ENCODE data around the gene ADPRS.

ADPRS gene

GRCh38 chr1:36088577-36089392, at the start of gene ADPRS:
Gene ADPRS, plus strand, starts transcription at chr1:36088892. Its CDS starts 13 bp downstream, at chr1:36088905.
- peak; percentile 83 to 85 for DNase-seq (ENCODE audit: low read depth in 1 of 2, low spot score in 1 of 2)

GRCh38 chr1:36040238-36040637, 48.5 kb upstream of the ADPRS start:
- no peak for DNase-seq (ENCODE audit: low read depth in 1 of 2, low spot score in 1 of 2)

DNA sequence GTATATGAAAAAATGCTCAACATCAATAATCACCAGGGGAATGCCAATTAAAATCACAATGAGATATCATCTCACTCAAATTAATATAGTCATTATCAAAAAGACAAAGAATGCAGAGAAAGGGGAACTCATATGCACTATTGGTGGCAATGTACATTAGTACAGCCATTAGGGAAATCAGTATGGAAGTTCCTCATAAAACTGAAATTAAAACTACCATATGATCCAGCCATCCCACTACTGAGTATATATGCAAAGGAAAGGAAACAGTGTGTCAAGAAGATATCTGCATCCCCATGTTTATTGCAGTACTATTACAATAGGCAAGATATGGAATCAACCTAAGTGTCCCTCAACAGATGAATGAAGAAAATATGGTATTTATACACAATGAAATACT, 36.9 kb upstream of the ADPRS start:
- no peak for DNase-seq (ENCODE audit: low read depth in 1 of 2, low spot score in 1 of 2)

GRCh38 chr1:36053978-36054377, 34.7 kb upstream of the ADPRS start:
- no peak for DNase-seq (ENCODE audit: low read depth in 1 of 2, low spot score in 1 of 2)

- DNase-seq (ENCODE audit: low read depth in 1 of 2, low spot score in 1 of 2) = no peak
Measured at GRCh38 chr1:36055706-36056105, 33.0 kb upstream of the ADPRS start.

DNA sequence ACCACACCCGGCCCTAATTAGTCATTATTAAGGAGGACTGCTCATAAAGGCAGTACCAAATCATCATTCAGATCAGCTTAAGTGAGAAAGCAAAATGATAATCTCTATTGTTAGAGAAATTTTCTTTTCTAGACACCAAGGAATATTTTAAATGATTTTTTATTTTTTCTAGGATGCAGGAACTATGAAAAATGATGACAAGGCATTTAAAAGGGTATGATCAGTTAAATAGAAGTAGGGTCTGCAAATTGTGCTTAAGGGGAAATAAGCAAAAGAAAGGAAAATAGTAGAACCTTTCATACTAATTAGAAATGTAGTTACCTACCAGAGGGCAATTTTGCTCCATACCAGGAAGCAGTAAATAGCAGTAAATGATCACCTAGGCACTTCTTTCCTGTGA, 26.4 kb upstream of the ADPRS start:
- no peak for DNase-seq (ENCODE audit: low read depth in 1 of 2, low spot score in 1 of 2)

- no peak for DNase-seq (ENCODE audit: low read depth in 1 of 2, low spot score in 1 of 2)
Measured at GRCh38 chr1:36067871-36068270, 20.8 kb upstream of the ADPRS start.

- DNase-seq (ENCODE audit: low read depth in 1 of 2, low spot score in 1 of 2) = no peak
Measured at GRCh38 chr1:36068866-36069265, 19.8 kb upstream of the ADPRS start.

DNA sequence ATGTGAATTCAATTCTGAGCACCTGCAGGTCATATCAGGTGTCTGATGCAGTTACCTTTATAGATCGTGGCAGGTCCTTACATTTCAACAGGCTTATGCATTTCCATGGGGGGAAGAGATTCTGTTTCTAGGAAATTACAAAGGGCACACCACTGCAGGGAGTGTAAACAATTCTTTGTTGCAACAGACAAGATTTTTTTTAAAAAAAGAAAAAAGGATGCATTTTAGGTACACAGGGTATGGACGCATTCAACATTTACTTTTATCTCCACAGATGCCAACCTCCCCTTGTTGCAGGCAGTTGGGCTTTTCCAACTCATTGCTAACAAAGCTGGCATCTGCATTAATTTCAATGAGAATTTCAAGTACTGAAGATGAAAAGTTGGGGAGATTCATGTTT, 18.3 kb upstream of the ADPRS start:
- DNase-seq (ENCODE audit: low read depth in 1 of 2, low spot score in 1 of 2) = no peak

GRCh38 chr1:36076979-36077573, 11.6 kb upstream of the ADPRS start:
- no peak for DNase-seq (ENCODE audit: low read depth in 1 of 2, low spot score in 1 of 2)

- no peak for DNase-seq (ENCODE audit: low read depth in 1 of 2, low spot score in 1 of 2)
Measured at GRCh38 chr1:36080236-36080635, 8.5 kb upstream of the ADPRS start.

DNA sequence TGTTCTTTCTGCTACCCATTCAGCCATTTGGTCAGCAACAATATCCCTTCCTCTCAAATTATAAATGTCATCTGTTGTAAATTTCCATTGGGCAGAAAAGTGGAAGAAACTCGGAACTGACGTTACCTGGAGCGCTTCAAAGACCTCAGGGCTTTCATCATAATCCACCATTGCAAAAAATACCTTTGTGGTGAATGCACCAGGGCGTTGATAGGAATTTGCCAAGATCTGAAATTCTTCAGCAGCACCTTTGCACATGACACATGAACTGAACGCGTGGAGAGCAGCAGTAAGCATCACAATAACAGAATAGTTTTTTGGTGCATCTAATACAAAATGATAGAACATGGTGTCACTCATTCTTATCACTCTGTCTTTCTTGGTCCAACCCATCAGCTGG, 7.9 kb upstream of the ADPRS start:
- DNase-seq (ENCODE audit: low read depth in 1 of 2, low spot score in 1 of 2) = no peak

GRCh38 chr1:36081926-36082485, 6.7 kb upstream of the ADPRS start:
- no peak for DNase-seq (ENCODE audit: low read depth in 1 of 2, low spot score in 1 of 2)

- no peak for DNase-seq (ENCODE audit: low read depth in 1 of 2, low spot score in 1 of 2)
Measured at GRCh38 chr1:36083219-36083618, 5.5 kb upstream of the ADPRS start.

GRCh38 chr1:36083635-36084496, 4.8 kb upstream of the ADPRS start, which contains the start of gene TEKT2:
Gene TEKT2, plus strand, starts transcription at chr1:36084094. Its CDS starts 828 bp downstream, at chr1:36084922.
- no peak for DNase-seq (ENCODE audit: low read depth in 1 of 2, low spot score in 1 of 2)

GRCh38 chr1:36084497-36085115, 4.1 kb upstream of the ADPRS start:
- no peak for DNase-seq (ENCODE audit: low read depth in 1 of 2, low spot score in 1 of 2)

DNA sequence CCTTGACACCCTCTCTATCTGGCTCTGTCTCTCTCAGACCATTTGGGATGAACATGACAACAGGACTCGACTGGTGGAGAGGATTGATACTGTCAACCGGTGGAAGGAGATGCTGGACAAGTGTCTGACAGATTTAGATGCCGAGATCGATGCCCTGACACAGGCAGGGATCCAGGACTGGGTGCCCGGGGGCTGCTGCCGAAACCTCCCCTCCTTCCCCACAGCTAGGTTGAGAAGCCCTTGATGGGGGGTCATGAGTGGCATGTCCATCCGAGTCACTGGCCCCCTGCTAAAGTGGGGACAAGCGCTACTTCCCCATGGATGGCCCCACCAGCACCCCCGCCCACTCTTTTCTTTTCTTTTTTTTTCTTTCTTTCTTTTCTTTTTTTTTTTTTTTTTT, 3.6 kb upstream of the ADPRS start:
- DNase-seq (ENCODE audit: low read depth in 1 of 2, low spot score in 1 of 2) = no peak

DNA sequence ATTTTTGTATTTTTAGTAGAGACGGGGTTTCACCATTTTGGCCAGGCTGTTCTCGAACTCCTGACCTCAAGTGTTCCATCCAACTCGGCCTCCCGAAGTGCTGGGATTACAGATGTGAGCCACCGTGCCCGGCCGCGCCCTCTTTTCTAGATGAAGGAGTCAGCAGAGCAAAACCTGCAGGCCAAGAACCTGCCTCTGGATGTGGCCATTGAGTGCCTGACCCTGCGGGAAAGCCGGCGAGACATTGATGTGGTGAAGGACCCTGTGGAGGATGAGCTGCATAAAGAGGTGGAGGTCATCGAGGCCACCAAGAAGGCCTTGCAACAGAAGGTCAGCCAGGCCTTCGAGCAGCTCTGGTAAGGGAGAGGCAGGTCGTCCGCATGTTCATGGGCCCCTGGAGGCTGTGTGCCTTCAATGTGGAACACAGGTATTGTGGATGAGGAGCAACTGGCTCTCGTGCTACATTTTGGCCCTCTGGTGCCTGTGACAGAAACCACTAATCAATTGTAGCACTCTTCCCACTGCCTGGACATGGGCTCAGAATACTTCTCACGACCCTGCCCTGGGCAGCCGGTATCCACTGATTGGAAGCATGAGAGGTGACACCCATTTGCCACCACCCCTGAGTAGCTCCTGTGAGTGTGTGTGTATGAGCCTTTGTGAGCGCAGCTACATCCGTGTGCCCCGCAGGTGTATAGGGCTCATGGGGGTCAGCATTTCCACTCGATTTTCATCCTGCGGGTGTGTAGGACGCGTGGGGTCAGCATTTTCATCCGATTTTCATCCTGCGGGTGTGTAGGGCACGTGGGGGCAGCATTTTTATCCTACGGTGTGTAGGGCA, 2.8 kb upstream of the ADPRS start:
- no peak for DNase-seq (ENCODE audit: low read depth in 1 of 2, low spot score in 1 of 2)

- no peak for DNase-seq (ENCODE audit: low read depth in 1 of 2, low spot score in 1 of 2)
Measured at GRCh38 chr1:36086529-36087232, 2.0 kb upstream of the ADPRS start.

All from stimulated activated CD4-positive, alpha-beta T cell treated with anti-CD3 and anti-CD28 coated beads, Interleukin-15, amount 100 ng/mL, for 1 hour (primary cell).